GM12891 (cell line): ENCODE results near the gene SFXN2.
"Not testable (repeated sequence)": the region's sequence is repeated elsewhere in the genome, so short reads cannot be mapped to it uniquely, and the experiment has no call there.

Experiments
- POLR2AphosphoS5 ChIP-seq: IDR thresholded peaks from 2 replicates; pipeline ENCODE4 v1.6.1; 2011; ENCODE audit warnings: low read depth, low read length, control low read depth
- TAF1 ChIP-seq: IDR thresholded peaks from 2 replicates; pipeline ENCODE4 v1.6.1; 2011; ENCODE audit warnings: low read depth, low read length, control low read depth

- not testable (repeated sequence) for TF ChIP-seq TAF1, POLR2AphosphoS5
These were observed 27.9 kb downstream of the SFXN2 start for GRCh38 chr10:102742313-102742712.
